Upper lobe of left lung (tissue), 4 donors: ENCODE results near the gene MED13L.

ENCODE experiments used
- EP300 ChIP-seq, 4 donors: sonication (generic); formaldehyde crosslinking; IDR thresholded peaks; one replicate each; pipeline ENCODE4 v1.5.1; 2017; ENCODE audit warnings: antibody characterized with exemption in 4 of 4, control low read depth in 2 of 4
- POLR2A ChIP-seq, 4 donors: fragments of 450-650 bp; IDR thresholded peaks; one replicate each; pipeline ENCODE4 v1.5.1; 2016 to 2017; ENCODE audit warnings: antibody characterized with exemption in 4 of 4, mild to moderate bottlenecking in 2 of 4
- TF ChIP-seq, protein P1 (sequence below), 6 experiments: fragments of 450-650 bp in 4 of 6; fragments of 200-600 bp in 2 of 6; sonication (generic) in 2 of 6; IDR thresholded peaks; one replicate each; pipeline ENCODE4 v1.5.1; 2016 to 2019; ENCODE audit warnings: antibody characterized with exemption in 6 of 6

DNA sequence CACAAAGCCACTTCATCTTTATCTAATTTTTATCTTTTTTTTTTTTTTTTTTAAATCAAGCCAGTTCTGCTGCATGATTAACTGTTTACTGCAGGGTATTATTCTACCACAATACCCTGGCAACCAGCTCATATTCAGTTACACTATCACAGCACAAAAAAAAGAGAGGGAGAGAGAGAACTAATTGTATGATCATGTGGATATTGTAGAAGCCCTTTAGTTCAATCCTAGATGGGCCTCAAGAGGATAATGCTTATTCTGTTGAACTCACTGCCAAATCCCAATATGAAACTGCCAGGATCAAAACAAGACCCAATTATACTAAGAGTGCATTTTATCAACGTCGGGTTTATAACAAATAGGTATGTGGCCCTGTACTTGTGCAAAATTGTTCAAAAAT is 51.5 kb downstream of the MED13L start:
- TF ChIP-seq, protein P1, sequence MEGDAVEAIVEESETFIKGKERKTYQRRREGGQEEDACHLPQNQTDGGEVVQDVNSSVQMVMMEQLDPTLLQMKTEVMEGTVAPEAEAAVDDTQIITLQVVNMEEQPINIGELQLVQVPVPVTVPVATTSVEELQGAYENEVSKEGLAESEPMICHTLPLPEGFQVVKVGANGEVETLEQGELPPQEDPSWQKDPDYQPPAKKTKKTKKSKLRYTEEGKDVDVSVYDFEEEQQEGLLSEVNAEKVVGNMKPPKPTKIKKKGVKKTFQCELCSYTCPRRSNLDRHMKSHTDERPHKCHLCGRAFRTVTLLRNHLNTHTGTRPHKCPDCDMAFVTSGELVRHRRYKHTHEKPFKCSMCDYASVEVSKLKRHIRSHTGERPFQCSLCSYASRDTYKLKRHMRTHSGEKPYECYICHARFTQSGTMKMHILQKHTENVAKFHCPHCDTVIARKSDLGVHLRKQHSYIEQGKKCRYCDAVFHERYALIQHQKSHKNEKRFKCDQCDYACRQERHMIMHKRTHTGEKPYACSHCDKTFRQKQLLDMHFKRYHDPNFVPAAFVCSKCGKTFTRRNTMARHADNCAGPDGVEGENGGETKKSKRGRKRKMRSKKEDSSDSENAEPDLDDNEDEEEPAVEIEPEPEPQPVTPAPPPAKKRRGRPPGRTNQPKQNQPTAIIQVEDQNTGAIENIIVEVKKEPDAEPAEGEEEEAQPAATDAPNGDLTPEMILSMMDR (IDR thresholded peaks at IDR 0.05): no peak
- TF ChIP-seq POLR2A (IDR thresholded peaks at IDR 0.05): no peak
- no peak for TF ChIP-seq EP300 (IDR thresholded peaks at IDR 0.05)
